Germinal center (tissue), 1 donor: ENCODE data around the gene SIL1.
"Not testable (repeated sequence)": the region's sequence is repeated elsewhere in the genome, so short reads cannot be mapped to it uniquely, and the experiment has no call there.

Experiments used
- DNase-seq: peaks from one replicate; pipeline ENCODE4 v3.0.0; 2012; ENCODE audit warnings: mixed read lengths, low spot score

SIL1 gene

DNA sequence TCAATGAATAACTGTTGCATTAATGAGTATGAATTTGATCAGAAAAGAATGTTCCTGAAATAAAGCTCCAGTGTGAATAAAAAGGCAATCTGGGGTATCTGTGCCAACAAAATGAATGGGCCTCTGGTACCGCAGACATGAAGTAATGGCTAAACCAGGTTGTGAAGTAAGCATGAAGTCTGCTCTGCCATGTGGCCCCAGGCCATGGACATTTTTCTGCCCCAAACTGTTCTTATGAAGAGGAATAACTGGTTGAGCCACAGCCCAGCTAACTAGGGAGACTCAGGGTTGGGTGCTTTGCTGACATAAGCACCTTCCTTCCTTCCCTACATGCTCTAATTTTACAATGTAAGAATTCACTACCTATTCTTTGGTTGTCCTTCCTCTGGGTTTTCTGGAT is 175.6 kb downstream of the SIL1 start:
- DNase-seq, result no peak

- no peak for DNase-seq
Observed at GRCh38 chr5:139021346-139021745, 176.8 kb downstream of the SIL1 start.

DNA sequence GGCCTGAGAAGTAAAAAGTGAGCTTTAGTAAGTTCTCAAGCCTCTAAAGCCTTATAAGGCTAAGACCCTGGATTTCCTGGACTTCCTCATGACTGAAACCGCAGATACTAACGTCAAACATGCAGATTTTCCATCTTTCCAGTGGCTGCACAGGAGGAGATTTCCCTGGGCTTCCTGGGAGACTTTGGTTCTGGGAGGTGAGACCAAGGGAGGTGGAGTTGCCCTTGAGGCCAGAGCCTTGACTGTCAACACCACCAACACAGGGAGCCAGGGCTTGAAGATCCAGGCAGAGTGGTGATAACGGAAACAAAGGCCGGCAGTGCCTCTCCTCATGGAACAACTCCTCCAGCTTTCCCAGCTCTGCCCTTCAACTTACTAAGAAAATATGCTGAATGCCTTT is 178.3 kb downstream of the SIL1 start:
- DNase-seq, result no peak

GRCh38 chr5:139019211-139019610 is 179.0 kb downstream of the SIL1 start:
- no peak for DNase-seq

- DNase-seq, result no peak
Observed at GRCh38 chr5:139017624-139018023, 180.5 kb downstream of the SIL1 start.

GRCh38 chr5:139016186-139016585 is 182.0 kb downstream of the SIL1 start:
- no peak for DNase-seq

- DNase-seq, result no peak
Observed at GRCh38 chr5:139014726-139015125, 183.4 kb downstream of the SIL1 start.

GRCh38 chr5:139012176-139012575 is 186.0 kb downstream of the SIL1 start:
- DNase-seq, result no peak

DNA sequence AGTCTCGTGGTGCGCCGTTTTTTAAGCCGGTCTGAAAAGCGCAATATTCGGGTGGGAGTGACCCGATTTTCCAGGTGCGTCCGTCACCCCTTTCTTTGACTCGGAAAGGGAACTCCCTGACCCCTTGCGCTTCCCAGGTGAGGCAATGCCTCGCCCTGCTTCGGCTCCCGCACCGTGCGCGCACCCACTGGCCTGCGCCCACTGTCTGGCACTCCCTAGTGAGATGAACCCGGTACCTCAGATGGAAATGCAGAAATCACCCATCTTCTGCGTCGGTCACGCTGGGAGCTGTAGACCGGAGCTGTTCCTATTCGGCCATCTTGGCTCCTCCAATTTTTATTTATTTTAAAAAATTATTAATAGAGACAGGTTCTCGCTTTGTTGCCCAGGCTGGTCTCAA is 187.0 kb downstream of the SIL1 start:
- DNase-seq, result not testable (repeated sequence)

DNA sequence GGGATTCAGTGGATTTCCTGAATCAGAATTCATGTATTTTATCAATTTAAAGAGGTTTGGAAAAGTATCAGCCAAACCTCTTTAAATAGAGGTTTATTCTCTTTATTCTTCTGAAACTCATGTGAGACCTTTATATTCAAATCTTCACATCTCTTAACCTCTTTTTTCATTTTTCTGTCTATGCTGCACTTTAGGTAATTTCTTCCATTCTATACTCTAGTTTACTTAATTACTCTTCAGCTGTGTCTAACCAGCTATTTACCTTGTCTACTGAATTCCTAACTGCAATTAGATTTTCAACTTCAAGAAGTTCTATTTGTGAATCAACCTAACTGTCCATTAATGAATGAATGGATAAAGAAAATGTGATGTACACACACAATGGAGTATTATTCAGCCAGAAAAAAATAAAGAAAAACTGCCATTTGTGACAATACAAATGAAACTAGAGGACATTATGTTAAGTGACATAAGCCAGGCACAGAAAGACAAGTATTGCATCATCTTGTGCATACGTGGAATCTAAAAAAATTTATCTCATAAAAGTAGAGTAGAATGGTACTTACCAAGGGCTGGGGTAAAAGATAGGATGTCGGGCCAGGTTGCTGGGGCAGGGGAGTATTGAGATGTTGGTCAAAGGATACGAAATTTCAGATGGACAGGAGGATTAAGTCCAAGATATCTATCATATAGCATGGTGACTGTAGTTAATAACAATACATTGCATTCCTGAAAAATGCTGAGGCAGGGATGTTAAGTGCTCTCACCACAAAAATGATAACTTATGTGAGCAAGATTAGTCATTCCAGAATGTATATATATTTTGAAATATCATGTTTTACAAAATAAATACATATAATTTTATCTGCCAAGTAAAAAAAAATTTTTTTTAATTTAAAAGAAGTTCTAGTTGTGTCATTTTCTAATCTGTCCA is 193.5 kb downstream of the SIL1 start:
- DNase-seq, result no peak

DNA sequence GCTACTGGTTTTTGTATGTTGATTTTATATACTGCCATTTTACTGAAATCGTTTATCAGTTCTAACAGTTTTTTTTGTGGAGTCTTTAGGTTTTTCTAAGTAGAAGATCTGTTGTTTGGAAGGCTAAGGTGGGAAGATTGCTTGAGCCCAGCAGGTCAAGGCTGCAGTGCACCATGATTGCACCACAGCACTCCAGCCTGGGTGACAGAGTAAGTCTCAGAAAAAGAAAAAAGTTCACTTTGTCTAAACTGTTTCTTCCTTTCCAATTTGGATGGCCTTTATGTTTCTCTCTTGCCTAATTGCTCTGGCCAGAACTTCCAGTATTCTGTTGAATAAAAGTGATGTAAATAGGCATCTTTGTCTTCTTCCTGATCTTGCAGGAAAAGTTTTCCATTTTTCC is 198.5 kb downstream of the SIL1 start:
- DNase-seq, result no peak

- DNase-seq, result no peak
Observed at GRCh38 chr5:138998521-138998920, 199.6 kb downstream of the SIL1 start.

- no peak for DNase-seq
Observed at GRCh38 chr5:138996120-138996519, 202.0 kb downstream of the SIL1 start.

GRCh38 chr5:138990986-138991590 is 207.1 kb downstream of the SIL1 start:
- no peak for DNase-seq

DNA sequence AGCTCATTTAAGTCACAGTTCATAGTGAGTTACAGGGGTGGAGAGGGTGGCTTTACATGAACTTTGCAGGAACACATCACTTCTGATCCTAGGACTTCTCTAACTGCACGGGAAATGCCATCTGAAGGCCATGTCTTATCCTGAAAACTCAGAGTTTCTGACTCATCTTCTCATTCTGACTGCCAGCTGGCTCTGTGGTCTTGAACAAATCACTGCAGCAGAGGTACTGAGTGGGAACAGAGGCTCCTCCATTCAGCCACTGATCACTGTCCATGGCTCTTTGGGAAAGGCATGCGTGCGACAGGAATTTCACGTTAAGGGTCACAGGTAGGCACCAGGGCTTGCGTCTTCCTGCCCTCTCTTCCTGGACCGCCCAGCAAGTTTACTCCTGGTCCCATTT is 208.4 kb downstream of the SIL1 start:
- no peak for DNase-seq

- DNase-seq, result no peak
Observed at GRCh38 chr5:138986186-138986800, 211.9 kb downstream of the SIL1 start.

GRCh38 chr5:138985683-138986082 is 212.5 kb downstream of the SIL1 start:
- no peak for DNase-seq

GRCh38 chr5:138985256-138985655 is 212.9 kb downstream of the SIL1 start:
- DNase-seq, result no peak

DNA sequence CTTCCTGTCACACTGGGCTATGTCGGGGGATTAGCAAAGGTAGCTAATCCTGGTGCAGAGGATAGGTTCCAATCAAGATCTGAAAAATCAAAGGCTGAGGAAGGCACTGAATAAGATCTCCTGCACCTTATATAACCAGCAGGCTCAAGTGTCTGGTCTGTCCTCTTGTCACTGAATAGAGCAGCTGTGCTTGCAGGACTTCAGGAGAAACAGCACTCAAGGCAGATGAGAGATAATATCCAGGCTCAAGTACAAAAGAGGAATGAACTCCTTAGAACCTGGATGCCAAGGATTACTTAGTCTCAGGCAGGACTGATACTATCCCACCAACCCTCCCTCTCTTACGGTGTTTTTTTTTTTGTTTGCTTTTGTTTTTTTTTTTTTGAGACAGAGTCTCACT is 214.2 kb downstream of the SIL1 start:
- DNase-seq, result no peak

DNA sequence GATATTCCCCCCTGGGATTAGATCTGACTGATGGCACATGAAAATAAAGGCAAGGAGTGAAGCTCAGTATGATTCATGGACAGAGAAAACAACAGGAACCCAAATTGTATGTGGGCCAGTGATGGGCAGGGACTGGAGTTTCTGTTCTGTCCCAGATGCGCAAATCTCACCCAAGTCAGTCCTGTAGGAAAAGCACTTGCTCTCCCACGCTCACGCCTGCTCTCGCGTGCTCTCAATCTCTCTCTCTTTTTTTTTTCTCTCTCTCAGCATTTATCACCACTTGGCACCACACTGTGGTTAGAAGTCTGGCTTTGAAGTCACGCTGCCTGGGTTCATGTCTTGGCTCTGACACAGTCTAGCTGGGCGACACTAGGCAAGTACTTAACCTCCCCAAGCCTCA is 216.6 kb downstream of the SIL1 start:
- DNase-seq, result no peak

DNA sequence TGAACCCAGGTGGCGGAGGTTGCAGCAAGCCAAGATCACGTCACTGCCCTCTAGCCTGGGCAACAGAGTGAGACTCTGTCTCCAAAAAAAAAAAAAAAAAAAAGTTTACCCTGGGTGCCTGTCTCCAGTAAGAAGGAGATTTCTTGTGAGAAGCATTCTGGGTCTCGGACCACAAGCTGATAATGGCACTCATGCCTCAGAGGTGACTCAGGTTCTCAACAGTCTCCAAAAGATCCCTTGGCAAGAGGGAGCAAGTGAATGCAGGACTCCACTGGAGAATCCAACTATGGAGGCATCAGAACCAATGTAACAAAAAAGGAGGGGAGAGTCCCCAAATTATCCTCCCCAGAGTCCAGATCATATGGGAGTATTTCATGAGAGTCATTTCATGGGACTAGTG is 217.0 kb downstream of the SIL1 start:
- DNase-seq, result no peak

GRCh38 chr5:138980441-138980840 is 217.7 kb downstream of the SIL1 start:
- DNase-seq, result no peak

DNA sequence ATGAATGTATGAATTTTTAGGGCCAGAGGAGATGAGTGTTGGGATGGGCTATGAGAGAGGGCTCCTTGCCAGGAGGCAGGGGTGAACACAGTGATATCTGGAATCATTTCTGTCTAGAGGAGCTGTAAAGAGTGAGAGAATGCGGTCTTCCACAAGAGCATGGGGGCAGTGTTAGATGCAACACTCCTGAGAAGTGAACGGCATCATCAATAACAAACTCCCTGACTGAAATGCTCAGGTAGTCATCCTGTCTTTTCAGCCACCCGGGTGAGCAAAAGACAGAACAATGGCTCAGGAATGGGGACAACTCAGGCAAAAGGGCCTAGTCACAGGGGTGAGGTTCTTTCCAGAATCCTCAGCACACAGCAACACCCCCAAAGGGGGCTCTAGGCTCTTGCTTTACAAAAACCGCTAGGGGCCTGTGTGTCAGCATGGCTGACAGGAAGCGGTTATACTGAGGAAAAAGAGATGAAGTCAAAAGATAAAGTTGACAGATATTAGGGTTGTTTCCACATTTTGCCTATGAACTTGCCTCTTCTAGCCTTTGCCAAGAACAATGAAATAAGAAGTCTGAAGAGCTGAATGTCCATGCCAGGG is 218.4 kb downstream of the SIL1 start:
- no peak for DNase-seq
